HG03520 (cell line): ENCODE data around the gene NFIB.

ENCODE experiments used
- ATAC-seq: cut with Tn5 transposase; IDR thresholded peaks from one replicate; pipeline ENCODE4 v1.9.1; 2021; ENCODE audit warnings: mild to moderate bottlenecking, moderate library complexity; ENCODE audit not compliant: unreplicated experiment

Gene NFIB

DNA sequence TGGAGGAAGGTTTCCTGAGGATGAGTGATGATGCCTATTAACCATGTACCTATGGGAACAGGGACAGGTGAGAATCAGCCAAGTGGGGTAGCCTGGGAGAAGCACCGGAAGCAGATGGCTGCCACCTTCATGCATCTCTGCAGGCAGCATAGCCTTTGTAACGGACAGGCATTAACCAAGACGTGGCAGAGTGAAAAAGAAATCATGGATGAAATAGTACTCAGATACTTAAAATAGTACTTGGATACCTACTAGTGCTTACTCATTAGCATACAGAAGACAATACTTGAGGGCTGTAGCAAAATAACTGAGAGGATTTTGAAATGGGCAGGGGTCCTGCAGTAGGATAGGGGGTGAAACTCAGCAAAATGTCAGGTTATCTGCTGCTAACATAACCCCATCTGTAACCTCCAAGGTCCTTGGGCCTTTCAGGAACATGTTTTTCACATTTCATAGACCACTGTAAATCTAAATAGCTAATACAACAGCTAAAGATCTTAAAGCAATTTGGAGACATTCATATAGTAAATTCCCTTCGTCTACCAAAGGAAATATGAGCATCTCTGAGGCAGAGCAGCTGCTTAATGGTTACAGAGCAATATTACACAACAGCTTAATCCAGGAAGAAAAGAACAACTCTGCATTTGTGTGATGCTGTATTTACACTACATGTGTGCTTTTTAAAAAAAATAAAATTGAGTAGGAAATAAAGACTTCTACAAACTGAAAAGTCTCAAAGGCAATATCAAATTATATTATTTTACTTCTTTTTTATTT is 154.3 kb downstream of the NFIB start:
- ATAC-seq, result no peak

DNA sequence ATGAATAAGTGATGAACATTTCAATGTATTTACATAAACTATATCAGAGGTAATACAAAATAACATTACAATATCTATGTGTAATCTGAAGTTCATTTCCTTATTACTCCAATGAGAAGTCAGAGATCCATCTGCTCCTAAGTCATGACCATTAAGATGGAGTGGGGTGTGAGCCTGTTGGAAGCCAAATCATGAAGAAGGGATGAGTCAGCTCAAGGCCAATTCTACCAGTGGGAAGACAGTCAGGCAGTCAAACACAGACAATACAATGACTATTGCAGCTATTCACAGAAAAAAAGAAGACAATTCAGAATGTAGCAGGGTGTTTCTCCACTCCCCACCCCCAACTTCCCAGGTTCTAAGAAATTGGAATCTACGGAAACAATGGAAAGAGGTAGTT is 155.0 kb downstream of the NFIB start:
- ATAC-seq, result no peak

DNA sequence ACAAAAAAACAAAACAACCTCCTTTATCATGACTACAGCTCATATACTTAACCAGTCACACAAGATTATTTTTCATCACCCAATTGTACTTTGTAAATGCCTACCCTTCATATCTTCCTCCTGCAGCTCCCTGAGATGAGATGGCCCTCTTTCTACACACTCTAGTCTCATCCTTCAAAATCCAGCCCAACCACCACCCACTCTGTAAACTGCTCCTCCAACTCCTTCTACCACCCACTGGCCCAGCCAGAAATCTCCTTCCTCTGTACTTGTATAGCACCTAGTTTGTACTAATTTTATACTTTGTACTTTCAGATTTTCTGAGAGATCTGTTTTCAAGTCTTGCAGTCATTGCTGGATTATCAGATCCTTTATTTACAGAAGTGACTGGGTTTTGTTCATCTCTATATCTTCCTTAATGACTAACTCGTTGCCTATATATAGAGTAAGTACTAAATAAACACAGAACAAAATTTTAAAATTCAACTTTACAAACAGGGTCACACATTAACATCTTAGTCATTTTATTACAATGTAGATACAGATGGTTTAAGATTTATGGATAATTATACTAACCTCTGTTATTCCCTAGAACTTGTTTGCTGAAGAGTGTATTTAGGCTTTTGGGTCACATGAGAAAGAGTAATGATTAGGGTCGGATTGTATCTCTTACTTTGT is 155.7 kb downstream of the NFIB start:
- ATAC-seq, result no peak

DNA sequence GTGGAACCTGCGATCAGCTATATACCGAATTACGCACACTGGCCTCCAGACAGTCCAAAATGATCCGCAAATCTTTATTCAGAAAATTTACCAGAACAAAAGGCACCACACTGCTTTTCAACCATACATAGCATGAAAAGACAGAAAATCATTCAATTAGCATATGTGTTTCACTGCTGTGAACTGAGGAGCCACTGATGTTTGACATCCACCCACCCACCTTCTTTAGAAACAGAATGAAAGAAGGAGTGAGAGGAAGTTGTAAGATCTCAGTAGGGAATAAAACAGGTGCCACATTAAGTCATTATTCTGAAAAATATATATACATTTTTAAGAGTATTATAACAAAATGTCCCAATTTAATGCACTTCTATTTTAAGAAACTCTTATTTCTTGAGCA is 156.8 kb downstream of the NFIB start:
- no peak for ATAC-seq

DNA sequence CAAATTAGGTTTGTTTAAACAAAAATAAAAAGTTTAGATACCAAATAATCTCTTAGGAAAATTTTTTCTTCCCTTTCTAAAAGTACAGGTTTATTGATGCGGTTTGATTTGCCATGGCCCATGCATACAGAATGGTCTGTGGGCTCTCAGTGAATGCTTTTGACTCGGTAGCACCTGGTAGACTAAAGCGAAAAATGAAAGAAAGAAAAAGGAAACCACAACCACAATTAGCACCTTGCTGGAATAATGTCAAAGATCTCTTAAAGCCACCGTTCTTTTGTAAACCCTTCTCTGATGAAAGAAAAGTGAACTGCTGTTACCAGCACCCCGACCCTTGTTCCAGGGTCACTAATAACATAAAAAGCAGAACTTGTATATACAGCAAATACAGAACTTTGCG is 157.9 kb downstream of the NFIB start:
- peak; percentile 96 for ATAC-seq

DNA sequence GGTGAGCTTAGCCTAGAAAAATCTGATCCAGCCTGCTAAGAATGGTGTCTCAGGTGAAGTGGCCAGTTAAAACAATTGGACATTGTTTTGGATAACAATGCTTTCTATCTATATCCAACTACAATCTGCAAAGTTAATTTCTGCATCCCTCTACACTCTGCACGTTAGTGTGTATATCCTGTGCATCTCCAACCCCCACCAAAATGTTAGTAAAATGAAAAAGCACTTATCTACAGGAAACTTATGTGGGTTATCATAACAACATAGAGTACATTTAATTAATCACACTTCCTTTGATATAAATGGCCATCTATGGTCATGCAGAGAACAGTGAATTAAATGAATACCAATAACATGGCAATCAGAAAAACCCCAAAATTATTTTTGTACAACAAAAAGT is 158.7 kb downstream of the NFIB start:
- no peak for ATAC-seq

DNA sequence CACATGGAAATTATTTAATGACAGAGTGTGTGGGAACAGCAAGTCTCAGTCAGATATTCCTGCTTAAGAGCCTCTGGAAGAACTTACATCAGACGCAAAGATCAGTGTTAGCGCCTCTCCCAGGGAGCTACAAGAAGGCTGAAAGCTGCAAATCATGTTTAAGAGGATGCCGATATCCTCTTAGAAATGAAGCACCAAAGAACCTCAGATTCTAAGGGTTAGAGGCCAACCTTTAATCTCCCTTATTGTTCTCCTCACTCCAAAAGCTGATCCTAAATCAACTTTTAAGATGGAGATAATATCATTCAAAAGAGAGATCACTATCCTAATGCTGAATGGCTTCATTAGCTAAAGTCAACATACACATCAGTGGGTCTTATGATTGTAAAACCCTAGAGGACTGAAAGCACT is 160.6 kb downstream of the NFIB start:
- no peak for ATAC-seq

DNA sequence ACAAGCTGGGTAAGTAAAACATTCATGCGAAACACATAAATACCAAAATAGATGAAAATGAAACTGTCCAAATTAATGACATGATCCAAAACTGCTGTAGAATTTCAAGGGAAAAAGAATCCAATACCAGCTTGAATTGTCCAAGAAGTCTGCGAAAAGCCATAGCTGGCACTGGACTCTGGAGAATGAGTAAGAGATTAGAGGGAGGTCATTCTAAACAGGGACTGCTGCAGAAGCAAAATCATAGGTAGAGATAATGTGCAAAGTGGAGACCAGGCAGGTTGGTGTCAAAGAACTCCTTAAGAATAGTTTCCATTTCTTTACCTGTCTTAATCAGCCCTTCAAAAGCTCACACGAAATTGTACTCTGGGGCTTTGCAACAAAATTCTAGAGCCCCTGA is 162.5 kb downstream of the NFIB start:
- no peak for ATAC-seq

DNA sequence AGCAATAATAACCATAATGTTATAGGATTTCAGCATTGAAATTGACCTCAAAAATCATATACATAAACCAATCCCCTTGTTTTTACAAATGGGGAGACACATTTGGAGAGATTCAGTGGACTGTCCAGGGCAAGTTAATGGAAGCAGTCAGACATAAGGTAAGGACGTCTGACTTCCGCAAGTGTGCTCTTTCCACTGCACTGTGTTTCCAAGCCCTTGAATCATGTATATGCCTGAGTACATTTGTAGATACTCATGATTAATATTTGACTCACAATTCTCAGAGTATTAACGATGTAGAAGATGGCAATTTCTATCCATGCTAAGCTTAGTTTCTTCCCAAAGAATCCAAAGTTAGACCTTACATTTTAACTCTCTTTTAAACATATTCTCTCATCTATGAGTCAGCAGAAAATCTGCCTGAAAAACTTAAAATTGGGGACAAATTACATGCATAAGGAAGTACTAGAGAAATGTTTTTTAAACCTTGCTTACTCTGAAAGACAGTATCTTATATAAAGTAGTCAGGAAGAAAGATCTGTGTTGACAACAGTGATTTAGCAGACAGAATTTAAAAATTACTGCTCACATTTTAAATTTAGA is 165.3 kb downstream of the NFIB start:
- no peak for ATAC-seq

DNA sequence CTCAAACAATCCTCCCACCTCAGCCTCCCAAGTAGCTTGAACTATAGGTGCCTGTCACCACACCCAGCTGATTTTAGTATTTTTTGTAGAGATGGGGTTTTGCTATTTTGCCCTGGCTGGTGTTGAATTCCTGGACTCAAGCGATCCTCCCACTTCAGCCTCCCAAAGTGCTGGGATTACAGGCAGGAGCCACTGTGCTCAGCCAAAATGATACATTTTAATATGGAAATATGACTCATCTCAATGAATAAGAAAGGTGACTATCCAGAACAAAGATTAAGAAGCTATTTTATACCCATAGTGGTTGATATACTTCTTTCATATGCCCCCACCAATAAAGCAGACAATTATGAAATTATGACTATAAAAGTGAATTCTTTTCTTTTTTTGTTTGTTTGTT is 166.2 kb downstream of the NFIB start:
- ATAC-seq, result no peak

DNA sequence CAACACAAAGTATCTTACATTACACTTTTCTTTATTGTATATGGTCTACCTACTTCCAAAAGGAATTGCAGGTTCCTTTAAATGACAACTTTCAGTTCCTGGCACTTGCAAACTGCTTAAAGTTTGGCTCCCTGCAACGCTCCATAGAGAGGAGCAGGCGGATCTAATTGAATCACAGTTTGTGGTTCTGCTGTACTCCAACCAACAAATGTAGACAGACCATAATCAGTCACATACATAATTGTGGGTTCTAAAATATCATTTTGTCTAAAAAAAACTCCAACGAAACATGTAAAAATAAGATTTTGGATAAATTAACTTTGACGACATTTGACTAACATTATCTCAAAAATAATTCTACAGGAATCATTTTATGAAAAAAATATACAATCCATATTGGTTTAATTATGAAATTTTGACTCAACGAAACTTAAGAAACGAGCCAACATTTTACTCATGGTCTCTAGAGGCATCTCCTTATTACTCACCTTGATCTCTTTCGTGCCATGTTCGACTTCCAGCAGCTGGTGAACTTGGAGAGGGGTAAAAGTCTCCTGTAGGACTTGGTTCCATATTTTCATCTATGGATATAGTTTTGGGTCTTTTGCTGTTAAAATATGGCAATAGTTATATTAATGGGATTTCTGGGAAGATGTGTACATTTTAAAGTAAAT is 167.6 kb downstream of the NFIB start:
- ATAC-seq, result no peak

DNA sequence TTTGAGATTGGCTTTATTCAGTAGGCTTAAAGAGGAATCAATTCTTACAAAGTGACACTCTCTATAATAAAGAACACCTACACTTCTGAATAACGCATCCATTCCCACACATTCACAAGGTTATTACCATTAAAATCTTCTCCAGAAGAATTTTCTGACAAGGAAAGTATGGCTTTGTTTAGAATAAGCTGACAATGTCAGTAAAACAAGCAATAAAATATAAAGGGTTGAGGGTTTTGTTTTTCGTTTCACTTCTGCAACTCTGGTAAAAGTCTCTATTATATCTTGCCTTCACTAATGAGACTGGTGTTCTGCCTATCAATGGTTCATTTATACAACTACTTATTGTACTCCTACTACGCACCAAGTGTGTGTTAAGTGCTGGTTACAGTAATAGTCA is 169.7 kb downstream of the NFIB start:
- no peak for ATAC-seq

DNA sequence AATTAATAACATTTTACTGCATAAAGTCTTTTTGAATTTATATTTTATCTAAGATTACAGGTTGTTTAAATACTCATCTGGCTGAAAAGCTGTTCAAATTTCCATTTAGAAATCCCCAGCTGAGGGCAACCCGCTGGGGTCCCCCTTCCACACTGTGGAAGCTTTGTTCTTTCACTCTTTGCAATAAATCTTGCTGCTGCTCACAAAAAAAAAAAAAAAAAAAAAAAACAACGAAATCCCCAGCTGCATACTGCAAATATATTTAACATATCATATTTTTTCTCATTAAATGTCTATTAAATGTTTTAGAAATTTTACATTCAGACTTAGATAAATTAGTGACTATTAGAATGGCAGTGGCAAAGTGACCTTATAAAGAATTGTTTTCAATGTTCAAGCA is 172.2 kb downstream of the NFIB start:
- no peak for ATAC-seq

DNA sequence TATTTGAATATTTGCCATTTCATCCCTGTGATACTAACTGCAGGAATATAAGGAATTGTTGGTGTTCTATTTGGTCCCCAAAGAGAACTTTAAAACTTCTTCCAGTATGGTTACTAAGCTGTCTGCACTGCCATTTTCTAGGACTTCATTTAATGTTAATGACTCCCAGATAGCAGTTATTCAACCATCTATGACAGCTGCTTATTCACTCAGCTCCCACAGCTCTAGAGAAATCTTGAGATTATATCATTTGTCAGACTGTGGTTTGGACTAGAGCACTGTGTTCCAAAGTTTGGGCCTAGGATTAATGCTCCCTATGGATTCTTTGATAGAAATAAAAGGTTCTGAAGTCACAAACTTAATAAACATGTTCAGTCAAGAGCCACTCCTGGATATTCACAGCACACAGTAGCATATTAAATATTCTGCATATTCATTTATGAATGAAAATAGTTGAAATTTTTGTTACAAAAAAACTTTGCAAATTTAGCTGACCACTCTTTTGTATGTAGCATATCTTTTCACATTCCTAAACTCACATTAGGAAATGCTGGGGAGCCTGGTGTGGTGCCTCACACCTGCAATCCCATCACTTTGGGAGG is 173.7 kb downstream of the NFIB start:
- no peak for ATAC-seq

DNA sequence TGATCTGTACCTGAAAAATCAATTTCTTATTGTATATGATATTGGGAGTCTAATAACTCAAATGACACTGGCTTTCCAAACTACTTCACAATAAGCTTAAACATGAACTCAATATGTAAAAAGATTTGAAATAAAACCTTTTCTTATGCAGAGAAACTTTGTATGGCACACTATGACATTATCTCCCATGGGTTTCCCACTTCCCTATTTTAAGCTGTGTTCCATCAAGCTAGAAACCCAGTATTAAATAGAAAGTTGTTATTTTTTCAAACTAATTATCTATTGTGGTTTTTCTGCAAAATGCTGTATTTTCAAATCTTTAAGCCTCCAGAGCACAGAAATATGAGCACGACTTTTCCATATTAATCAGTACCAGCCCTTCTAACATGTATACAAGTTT is 174.7 kb downstream of the NFIB start:
- ATAC-seq, result no peak

DNA sequence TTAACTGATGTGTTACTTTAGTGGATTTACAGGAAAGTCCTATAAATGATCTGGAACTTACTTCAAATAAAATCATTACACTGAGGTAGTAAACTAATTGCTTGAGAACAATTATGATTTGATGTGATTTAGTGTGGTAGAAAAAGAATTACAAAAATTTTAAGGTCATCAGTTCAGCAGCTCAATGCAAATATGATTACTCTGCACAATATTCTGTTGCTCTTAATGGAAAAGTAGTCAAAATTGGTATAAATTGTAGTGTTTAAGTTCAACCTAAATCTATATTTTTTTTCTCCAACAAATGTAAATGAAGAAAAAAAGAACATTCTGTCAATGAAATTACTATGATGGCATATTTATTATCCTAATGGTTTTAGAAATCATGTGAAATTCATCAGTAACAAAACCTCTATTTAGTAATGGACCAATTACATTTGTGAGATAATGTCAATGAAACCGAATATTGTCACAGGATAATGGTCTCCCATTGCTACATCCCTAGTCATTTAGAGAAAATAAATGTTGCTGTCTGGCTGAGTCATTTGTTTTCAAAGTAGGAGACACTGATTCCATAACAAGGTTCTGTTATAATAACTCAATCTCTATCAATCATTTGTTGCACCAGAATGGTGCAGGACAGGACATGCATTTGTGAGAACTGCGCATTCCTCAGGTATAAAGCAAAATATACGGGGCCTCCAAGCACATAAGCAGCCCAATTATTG is 177.1 kb downstream of the NFIB start:
- ATAC-seq, result no peak

DNA sequence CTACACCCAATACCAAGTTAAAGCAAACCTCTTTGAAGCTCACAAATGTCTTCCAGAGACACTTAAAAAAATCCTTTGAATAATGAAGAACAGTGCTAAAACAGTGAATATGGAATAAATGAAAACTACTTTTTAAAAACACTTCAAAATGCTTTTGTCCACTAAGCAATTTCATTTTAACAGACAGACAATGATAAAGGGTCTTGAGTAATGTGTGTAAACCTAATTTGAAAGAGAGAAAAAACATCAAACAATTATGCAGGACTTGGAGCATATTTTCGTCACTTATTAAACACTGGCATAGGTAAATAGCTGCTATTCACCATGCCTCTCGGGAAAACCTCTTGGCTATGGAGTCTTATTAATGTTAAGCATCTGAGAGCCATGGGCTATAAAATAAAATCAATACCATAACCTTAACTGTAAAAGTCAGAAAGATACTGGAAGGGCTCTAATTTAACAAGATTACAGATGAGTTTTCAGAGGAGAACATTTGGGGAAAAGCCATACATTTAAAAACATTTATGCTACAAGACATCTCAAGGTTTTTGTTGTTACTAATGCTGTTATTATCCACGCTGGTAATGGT is 177.8 kb downstream of the NFIB start:
- no peak for ATAC-seq

DNA sequence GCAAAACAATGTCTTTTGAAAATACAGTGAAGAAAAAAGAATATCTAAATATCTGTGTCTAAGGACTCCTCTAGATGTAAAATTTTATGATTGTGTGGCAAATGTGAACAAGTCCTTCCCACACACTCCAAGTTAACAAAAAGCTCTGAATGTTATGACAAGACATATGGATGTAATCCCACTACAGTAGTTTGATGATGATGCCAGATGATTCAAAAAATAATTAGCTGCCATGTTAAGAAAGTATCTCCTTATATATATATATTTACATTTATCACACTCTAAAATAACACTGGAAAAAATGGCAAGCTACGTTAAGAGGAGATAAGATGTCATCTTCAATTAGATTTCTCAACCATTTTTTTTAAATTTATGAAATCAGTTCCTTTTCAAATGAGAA is 178.5 kb downstream of the NFIB start:
- no peak for ATAC-seq

DNA sequence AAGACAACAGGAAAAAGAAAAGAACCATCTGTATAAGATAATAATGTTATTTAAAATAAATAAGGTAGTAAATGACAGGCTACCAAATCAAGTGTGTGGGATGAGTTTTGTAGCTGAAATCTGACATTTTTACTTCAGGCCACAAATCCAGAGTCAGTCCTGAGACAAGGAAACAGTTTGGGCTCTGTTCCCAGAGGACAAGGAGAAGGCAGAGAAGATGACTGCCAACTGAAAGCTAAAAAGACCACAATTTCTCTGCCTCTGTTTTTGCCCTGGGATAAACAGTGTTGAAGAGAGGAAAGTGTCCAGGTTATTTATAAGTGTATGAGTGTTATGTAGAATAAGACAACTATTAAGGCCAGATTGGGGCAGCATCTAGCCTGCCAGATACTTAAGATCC is 180.5 kb downstream of the NFIB start:
- ATAC-seq, result no peak

DNA sequence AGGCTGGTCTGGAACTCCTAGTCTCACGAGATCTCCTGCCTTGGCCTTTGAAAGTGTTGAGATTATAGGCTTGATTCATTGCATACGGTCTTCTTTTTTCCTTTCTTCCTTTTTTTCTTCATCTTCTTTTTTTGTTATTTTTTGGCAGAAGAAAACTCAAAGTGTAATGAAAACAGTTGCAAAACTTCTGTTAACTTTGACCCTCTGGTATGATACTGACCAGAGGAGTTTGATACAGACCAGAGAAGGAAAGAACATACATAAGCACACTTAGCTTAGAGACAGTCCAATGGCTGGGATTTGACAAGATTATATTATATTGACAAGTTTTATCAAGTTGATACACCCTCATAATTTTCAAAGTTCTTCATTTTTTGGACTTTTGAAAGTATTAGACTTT is 181.2 kb downstream of the NFIB start:
- ATAC-seq, result no peak
